GM21381 (cell line): ENCODE results near the gene REV1.

Source experiments
- ATAC-seq: cut with Tn5 transposase; IDR thresholded peaks from one replicate; pipeline ENCODE4 v1.9.1; 2021; ENCODE audit warnings: mild to moderate bottlenecking, moderate library complexity; ENCODE audit not compliant: unreplicated experiment

Gene REV1

GRCh38 chr2:99451280-99451679 lies 38.5 kb downstream of the REV1 start:
- ATAC-seq: no peak

GRCh38 chr2:99450199-99450598 lies 39.6 kb downstream of the REV1 start:
- no peak for ATAC-seq

GRCh38 chr2:99448556-99448955 lies 41.3 kb downstream of the REV1 start:
- no peak for ATAC-seq

- ATAC-seq: no peak
Observed at GRCh38 chr2:99445065-99445464, 44.8 kb downstream of the REV1 start.

- no peak for ATAC-seq
Observed at GRCh38 chr2:99444222-99444621, 45.6 kb downstream of the REV1 start.

- ATAC-seq: no peak
Observed at GRCh38 chr2:99442837-99443236, 47.0 kb downstream of the REV1 start.

- no peak for ATAC-seq
Observed at GRCh38 chr2:99439971-99440505, 49.8 kb downstream of the REV1 start.

GRCh38 chr2:99436874-99437273 lies 52.9 kb downstream of the REV1 start:
- ATAC-seq: no peak

GRCh38 chr2:99433340-99433739 lies 56.5 kb downstream of the REV1 start:
- no peak for ATAC-seq

- ATAC-seq: no peak
Observed at GRCh38 chr2:99431587-99432275, 58.1 kb downstream of the REV1 start.

- ATAC-seq: no peak
Observed at GRCh38 chr2:99430614-99431291, 59.1 kb downstream of the REV1 start.

- ATAC-seq: no peak
Observed at GRCh38 chr2:99425022-99425421, 64.8 kb downstream of the REV1 start.

- no peak for ATAC-seq
Observed at GRCh38 chr2:99424371-99424770, 65.4 kb downstream of the REV1 start.

GRCh38 chr2:99422599-99422998 lies 67.2 kb downstream of the REV1 start:
- no peak for ATAC-seq

GRCh38 chr2:99421469-99421868 lies 68.3 kb downstream of the REV1 start:
- ATAC-seq: no peak

- no peak for ATAC-seq
Observed at GRCh38 chr2:99420751-99421299, 69.0 kb downstream of the REV1 start.

- ATAC-seq: no peak
Observed at GRCh38 chr2:99420031-99420430, 69.8 kb downstream of the REV1 start.

- ATAC-seq: no peak
Observed at GRCh38 chr2:99417396-99417795, 72.4 kb downstream of the REV1 start.

GRCh38 chr2:99414566-99414965 lies 75.3 kb downstream of the REV1 start:
- ATAC-seq: no peak

- no peak for ATAC-seq
Observed at GRCh38 chr2:99410276-99410675, 79.5 kb downstream of the REV1 start.

GRCh38 chr2:99406137-99406536 lies 83.7 kb downstream of the REV1 start:
- no peak for ATAC-seq
